Stimulated activated CD4-positive, alpha-beta T cell treated with anti-CD3 and anti-CD28 coated beads, Interleukin-4, amount 100 ng/mL, for 24 hours (primary cell): ENCODE measurements around the gene CACNB1.
A peak's percentile ranks its signal among the peaks of the same experiment; 100 is the strongest.

Source experiments
- DNase-seq: peaks from one replicate; pipeline ENCODE4 v3.0.0-alpha.2; 2020

The CACNB1 gene

GRCh38 chr17:39197380-39198185 lies at the start of gene CACNB1:
TSS of gene CACNB1 (minus strand) at chr17:39197669. CDS start at chr17:39197495, 174 bp downstream.
- DNase-seq, result peak; percentile 70

DNA sequence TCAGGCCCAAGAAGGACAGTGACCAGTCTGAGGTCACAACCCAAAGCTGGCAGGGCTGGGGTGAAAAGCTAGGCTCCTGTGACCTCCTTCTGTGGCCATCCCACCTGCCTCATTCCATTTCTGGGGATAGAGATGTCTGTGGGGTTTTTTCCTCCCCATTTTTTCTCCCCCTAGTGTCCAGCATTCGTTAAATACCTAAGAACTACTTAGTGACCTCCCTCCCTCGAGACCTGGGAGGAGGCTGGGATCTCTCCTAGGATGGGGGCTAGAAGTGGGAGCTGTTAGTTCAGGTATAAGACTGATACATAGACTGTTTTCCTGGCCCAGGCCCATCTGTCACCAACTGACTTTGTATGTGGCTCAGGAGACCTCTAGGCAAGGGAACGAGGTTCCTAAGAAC lies 48.8 kb upstream of the CACNB1 start:
- DNase-seq, result no peak

- peak; percentile 88 for DNase-seq
These were observed 47.4 kb upstream of the CACNB1 start for GRCh38 chr17:39244600-39245570.

DNA sequence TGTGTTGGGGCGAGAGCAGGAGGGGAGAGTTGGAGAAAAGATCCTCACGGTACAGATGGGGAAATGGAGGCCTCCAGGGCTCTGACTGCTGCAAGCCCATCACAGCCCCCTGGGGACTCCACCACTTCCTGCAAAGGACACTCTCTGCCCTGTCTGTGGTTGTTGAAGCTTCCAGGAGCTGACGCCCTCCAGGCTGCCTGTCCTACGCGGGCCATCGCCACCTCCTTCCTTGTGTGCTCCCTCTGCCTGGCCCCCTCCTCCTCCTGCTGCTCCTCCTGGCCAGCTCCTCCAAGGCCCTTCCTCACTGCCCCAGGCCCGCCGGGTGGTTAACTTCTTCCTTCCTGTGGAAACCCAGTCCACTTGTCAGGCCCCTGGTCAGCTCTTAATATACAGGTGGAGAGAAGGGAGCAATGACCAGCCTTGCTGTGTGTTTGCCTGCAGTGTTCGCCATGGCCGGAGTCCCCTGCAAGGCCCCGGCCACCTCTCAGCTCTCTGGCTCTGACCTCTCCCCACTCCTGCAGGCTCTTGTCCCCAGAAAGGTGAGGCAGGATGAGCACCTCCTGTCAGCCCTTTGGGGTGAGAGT lies 46.6 kb upstream of the CACNB1 start:
- DNase-seq, result no peak

- no peak for DNase-seq
These were observed 45.7 kb upstream of the CACNB1 start for GRCh38 chr17:39243155-39243554.

- DNase-seq, result no peak
These were observed 43.2 kb upstream of the CACNB1 start for GRCh38 chr17:39240631-39241030.

DNA sequence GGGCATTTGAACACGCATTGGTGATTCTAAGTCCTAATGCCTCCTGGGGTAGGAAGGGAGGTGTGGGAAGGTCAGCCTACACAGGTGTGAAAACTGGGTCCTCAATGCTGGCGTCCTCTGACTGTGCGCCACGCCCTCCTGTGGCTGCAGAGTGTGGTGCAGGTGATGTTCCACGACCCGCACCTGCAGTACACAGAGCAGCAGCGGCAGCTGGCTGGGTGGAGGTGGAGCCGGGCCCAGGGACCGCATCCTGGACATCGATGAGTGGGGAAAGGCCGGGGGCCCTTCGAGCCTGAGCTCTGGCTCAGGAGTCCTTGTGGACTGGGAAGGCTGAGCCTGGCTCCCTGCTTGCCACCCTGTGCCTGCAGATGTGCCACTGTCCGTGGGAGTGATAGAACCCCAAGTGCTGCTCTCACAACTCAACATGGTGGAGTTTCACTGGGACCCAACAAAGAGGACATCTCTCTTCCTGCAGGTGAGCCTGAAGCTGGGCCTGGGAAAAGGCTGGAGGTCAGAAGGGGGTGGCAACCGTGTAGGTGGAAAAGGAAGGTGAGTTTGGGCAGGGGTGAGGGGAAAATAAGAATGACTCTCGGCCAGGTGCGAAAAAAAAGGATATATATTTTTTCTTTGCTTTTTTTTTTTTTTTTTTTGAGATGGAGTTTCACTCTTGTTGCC lies 42.3 kb upstream of the CACNB1 start:
- DNase-seq, result peak; percentile 67

- peak; percentile 72 for DNase-seq
These were observed 41.0 kb upstream of the CACNB1 start for GRCh38 chr17:39238311-39238972.

DNA sequence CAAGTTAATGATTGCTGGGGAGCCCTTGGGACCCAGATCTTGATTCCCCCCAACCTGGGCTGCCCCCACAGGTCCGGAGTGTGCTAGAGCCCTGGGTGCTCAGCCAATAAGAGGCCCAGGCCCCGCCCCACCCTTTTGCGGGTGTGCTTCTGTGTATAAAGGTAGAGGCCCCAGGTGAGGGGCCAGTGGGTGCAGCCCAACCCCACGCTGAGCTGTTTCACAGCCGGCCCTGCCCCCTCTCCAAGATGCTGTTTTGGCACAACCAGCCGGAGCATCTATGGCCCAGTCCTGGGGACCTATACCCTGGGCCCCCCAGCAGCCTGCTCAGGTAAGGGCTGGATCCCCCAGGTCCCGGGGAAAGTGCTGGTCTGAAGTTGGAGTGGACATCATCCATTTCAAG lies 40.1 kb upstream of the CACNB1 start:
- no peak for DNase-seq

DNA sequence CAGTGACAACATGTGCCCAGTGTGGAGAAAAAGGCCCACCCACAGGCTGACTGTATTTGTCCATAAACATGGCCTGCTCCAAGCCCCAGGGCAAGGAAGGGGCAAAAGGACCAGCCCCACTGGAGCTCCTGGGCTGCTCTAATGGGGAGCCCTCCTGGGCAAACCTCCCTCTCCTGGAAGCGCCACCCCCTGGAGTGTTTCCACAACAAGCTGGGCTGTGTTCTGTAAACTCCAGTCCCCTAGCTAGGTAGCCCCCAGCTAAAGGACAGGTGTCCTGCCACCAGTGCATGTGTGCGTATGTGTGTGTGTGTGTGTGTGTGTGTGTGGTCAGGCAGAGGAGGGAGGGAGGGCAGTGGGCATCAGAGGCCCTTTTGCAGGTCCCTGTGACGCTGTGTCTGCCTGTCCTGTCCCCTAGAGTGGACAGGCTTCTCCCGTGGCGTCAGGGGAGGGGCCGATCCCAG lies 39.5 kb upstream of the CACNB1 start:
- no peak for DNase-seq

GRCh38 chr17:39236450-39236927 lies 39.0 kb upstream of the CACNB1 start:
- DNase-seq, result no peak

DNA sequence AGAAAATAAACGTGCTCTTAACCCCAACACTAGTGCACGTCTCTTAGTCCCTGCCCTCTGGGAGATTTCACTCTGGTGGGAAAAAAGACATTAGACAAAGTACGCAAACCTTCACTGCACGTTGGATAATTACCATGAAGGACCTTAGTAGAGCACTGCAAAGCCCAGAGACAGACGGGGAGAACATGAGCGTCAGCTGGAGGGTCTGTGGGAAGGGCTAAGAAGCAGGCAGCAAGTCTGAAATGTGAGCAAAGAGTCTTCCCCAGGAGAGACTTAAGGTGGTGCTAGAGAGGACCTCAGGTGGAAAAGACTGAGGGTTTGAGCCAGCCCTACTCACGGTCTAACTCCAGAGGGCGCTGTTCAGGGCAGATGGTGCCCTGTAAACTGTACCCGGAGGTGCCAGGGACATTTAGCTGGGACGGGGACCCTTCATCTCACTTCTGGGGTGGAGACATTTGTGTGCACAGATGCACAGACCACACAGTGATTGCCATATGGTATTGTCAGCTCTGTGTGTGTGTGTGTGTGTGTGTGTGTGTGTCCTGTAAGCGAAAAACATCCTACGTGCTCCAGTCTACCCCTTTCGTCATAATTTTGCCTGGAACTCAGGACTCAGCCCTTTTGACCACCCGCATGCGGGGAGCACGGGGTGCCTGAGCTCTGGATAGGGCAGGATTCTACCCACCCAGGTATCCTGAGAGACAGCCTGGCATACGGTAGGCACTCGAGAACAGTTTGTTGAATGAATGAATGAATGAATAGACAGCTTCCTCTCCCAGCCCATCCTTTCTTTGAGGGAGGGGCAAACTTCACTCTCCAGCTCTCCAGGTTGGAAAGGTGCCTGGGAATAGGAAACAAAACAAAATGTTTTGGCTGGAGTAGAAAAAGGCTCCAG lies 38.3 kb upstream of the CACNB1 start:
- DNase-seq, result peak; percentile 46

DNA sequence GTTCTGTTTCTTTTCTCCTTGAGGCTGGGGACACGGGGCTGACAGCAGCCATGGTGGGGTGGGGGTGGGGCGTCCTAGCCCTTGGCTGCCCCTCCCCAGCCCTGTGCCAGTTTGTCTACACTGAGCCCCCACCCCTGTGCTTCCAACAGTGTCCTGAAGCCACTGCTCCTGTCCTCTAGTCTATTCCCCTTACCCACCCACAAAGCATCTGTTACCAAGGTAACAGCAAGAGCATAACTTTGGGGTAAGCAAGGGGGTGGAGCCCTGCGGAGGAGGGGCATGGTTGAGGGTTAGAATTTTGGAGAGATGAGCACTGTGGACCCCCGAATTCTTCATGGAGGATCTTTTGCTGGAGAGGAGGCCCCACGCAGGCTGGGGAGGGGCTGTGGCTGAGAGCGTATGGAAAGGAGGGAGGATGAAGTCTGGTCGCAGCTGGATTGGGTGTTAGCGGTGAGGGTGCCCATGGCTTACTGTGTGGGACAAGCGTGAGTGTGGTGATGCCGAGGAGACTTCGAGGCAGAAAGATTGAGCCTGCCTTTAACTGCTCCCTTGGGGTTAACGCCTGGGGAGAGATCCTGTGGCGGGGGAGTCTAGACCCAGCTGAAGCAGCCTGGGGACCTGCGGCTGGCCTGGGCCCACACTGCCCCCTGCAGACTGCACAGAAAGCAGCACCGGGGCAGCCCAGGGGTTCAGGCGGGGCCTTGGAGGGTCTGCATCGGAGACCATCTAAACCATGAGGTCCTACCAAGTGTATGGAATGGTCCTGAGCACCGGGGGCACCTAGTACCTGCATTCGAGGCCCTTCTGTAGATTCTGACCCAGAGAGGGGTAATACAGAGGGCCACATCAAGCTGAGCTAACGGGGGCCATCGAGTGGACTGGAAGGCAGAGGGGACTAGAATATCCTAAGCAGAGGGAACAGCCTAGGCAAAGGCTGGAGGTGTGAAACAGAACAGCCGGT lies 34.4 kb upstream of the CACNB1 start:
- peak; percentile 62 for DNase-seq

DNA sequence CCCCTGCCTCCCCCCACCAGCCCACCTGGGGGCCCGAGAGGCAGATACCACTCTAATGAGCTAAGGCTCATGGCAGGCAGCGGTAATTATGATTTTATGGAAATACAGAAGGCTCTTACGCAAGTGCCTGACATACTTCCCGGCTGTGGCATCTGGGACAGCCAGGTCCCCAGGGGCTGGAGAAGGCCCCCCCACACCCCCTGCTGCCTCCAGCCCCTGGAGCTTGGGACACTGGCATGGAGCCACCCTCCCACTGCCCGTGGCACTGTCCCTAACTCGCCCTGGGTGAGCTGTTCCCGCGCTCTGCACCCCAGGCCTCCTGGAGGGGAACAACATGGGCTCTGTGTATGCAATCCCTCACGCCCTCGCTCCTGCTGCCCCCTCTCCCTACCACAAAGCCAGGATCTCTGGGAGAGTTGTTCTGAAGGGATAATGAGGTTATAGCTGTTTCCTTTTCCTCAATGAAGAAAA lies 33.7 kb upstream of the CACNB1 start:
- DNase-seq, result no peak

- DNase-seq, result no peak
These were observed 32.9 kb upstream of the CACNB1 start for GRCh38 chr17:39230361-39230760.

- DNase-seq, result no peak
These were observed 31.9 kb upstream of the CACNB1 start for GRCh38 chr17:39229274-39229913.

DNA sequence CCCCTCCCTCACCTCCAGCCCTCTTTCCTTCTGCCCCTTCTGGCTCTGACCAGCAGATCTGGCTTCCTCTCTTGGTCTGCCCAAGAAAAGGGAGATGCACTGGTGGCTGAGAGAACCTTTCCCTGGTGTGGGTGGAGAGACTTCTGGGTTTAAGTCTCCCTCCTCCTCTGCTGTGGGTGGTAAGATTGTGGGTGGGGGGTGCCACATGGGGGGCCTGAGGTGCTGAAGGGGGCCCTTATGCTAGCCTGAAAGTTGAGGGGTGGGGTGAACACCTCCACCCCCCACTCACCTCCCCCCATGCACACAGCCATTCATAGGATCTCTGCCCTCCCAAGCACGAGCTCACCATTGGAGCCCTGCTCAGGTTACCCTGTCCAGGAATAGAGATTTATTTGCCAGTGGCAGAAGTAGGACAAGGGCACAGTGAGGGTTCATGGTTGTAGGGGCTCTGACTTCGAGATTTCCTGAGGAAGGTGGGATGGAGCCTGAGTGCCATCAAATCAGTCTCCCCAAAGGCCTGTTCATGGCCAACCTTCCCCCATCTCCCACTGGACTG lies 30.0 kb upstream of the CACNB1 start:
- DNase-seq, result no peak

- DNase-seq, result peak; percentile 45
These were observed 28.7 kb upstream of the CACNB1 start for GRCh38 chr17:39225959-39226683.
